GM23248 (cell line): ENCODE results near the gene SND1.

Experiments
- EZH2 ChIP-seq: fragments of 200-600 bp; sonication (generic); IDR thresholded peaks from 2 replicates; pipeline ENCODE4 v1.6.1; 2018; ENCODE audit warnings: antibody characterized with exemption, mild to moderate bottlenecking; ENCODE audit not compliant: insufficient read depth, poor library complexity, severe bottlenecking
- EZH2phosphoT487 ChIP-seq: fragments of 200-600 bp; sonication (generic); IDR thresholded peaks from 2 replicates; pipeline ENCODE4 v1.6.1; 2018; ENCODE audit warnings: antibody characterized with exemption, moderate library complexity, mild to moderate bottlenecking, low read depth; ENCODE audit not compliant: insufficient read depth

DNA sequence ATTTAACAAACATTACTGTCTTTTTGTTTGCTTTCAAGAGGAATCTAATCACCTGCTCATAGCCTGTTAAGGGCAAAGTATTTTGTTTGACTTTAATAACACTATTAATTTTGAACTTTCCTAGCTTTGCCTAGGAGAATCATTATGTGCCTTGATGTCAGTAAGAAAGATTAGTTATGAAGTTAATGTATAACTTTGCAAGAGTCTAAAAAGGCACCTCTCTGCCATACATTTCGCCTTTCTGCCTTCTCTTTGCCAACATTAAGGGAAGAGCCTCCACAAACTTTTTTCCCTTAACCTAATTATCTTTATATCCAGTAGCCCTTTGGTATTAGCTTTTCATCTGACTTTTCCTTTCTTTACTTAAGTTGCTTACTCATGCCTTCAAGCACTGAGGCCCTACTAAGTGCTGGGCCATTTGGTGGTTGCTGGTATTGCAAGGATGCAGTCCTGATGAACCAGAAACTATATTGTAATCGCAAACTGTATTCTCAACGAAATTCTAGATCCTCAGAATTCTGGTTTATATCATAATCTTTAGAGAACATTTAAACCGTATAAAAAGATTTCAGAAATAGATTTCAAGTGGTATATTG, 108.5 kb downstream of the SND1 start:
- TF ChIP-seq EZH2 (no peak), EZH2phosphoT487 (no peak)
